ENCODE results near the gene DDX54. TPM values are rescaled to one million over a fixed set of nuclear protein-coding genes. Genes with fewer than 3 reads are reported as not detected.

Gene DDX54
- total RNA-seq, 1 experiment from 2014 or later: 151 TPM

DNA sequence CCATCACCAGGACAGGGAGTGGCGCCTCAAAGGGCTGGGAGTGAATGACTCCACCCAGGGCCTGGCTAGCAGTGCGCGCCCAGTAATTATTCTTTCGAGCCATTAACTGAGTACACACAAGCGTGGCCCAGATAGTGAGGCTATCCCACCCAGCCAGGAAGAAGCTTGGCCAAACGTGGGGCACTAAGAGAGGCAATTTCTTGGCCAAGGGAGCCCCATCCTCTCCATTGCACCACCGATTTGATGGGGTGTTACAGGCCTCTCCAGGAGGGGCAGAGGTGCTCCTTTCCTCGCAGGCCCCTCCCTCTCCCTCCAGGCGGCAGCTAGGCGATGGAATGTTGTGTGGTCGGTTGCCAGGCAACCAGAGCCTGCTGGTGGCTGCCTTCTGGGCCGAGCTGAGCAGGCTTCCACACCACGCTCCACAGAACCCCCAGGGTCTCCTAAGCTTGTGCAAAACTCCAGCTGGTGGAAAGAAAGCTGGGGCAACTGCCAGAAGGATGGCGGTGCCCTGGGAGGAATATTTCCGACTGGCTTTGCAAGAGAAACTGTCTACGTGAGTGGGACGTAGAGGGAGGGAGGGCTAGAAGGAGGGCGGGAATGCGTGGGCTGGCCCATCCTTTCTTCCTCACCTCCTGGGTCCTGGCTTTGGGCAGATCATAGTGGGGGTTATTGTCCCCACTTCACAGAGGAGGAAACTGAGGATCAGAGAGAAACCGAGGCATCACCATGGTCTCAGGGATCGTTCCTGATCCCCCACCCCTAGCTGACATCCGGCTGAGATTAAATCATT, 35.7 kb downstream of the DDX54 start, which contains the start of gene CFAP73 (continued):
- TF ChIP-seq, protein P1, sequence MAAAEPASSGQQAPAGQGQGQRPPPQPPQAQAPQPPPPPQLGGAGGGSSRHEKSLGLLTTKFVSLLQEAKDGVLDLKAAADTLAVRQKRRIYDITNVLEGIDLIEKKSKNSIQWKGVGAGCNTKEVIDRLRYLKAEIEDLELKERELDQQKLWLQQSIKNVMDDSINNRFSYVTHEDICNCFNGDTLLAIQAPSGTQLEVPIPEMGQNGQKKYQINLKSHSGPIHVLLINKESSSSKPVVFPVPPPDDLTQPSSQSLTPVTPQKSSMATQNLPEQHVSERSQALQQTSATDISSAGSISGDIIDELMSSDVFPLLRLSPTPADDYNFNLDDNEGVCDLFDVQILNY (CRISPR knock-in tag; IDR thresholded peaks at IDR 0.05): no peak
- TF ChIP-seq ATF6 (CRISPR knock-in tag; IDR thresholded peaks at IDR 0.05) (no peak), ATF1 (CRISPR knock-in tag; IDR thresholded peaks at IDR 0.05) (no peak), ZNF219 (CRISPR knock-in tag; IDR thresholded peaks at IDR 0.05; ENCODE audit: borderline replicate concordance) (no peak), TEAD1 (CRISPR knock-in tag; IDR thresholded peaks at IDR 0.05) (no peak; the same call in 1 of the 2 replicates), GTF2I (CRISPR knock-in tag; conservative IDR thresholded peaks at IDR 0.05) (no peak)
- TF ChIP-seq, protein P2, sequence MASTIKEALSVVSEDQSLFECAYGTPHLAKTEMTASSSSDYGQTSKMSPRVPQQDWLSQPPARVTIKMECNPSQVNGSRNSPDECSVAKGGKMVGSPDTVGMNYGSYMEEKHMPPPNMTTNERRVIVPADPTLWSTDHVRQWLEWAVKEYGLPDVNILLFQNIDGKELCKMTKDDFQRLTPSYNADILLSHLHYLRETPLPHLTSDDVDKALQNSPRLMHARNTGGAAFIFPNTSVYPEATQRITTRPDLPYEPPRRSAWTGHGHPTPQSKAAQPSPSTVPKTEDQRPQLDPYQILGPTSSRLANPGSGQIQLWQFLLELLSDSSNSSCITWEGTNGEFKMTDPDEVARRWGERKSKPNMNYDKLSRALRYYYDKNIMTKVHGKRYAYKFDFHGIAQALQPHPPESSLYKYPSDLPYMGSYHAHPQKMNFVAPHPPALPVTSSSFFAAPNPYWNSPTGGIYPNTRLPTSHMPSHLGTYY (CRISPR knock-in tag; IDR thresholded peaks at IDR 0.05): no peak

- H3K27ac Mint-ChIP-seq: no peak overlapping the region
- CTCF ChIA-PET: interaction anchor here (1.1 to 1.3 kb wide), 3 partner anchors 11 to 28 kb away, joined by 3 to 5 read pairs (median 5); partner anchors contain the start of gene RASAL1
- DNase-seq (ENCODE audit: low spot score): no peak
- no peak for ATAC-seq
- TF ChIP-seq NR1H2 (CRISPR knock-in tag; IDR thresholded peaks at IDR 0.05) (no peak), GTF2I (CRISPR knock-in tag; conservative IDR thresholded peaks at IDR 0.05) (no peak), GRHL2 (CRISPR knock-in tag; IDR thresholded peaks at IDR 0.05; ENCODE audit: insufficient replicate concordance, severe bottlenecking) (no peak), NFATC4 (CRISPR knock-in tag; IDR thresholded peaks at IDR 0.05) (no peak), ZNF232 (CRISPR knock-in tag; IDR thresholded peaks at IDR 0.05) (no peak), EMX1 (CRISPR knock-in tag; IDR thresholded peaks at IDR 0.05) (no peak)
- H3K4me3 Mint-ChIP-seq: no peak overlapping the region
- H3K9me3 Mint-ChIP-seq: peaks cover 6% of the 10 kb centered on the region
- peaks cover 19% of the 10 kb centered on the region for H3K4me1 Mint-ChIP-seq
- H3K36me3 Mint-ChIP-seq: peaks cover 5% of the 10 kb centered on the region; the same call in 1 of the 2 replicates
- POLR2A ChIA-PET: no interaction called here
- peaks cover 27% of the 10 kb centered on the region for H3K27me3 Mint-ChIP-seq (ENCODE audit: low read depth)
Observed at GRCh38 chr12:113146999-113147398, 38.3 kb downstream of the DDX54 start.

- DNase-seq (ENCODE audit: low spot score) (no peak), ATAC-seq (no peak)
- ChIA-PET CTCF (interaction anchor here (0.8 to 1.1 kb wide), 2 partner anchors 16 to 140 kb away, joined by 3 to 5 read pairs; no protein-coding TSS in a partner anchor), POLR2A (no interaction called here)
- Mint-ChIP-seq H3K4me3 (no peak overlapping the region), H3K4me1 (peaks cover 18% of the 10 kb centered on the region), H3K36me3 (peaks cover 5% of the 10 kb centered on the region; the same call in 1 of the 2 replicates), H3K9me3 (peaks cover 6% of the 10 kb centered on the region), H3K27me3 (ENCODE audit: low read depth) (peaks cover 21% of the 10 kb centered on the region), H3K27ac (no peak overlapping the region)
- TF ChIP-seq NFYB (CRISPR knock-in tag; conservative IDR thresholded peaks at IDR 0.05; ENCODE audit: low read depth): no peak
- TF ChIP-seq NR1H2 (CRISPR knock-in tag; IDR thresholded peaks at IDR 0.05): no peak
Observed at GRCh38 chr12:113145720-113146551, 39.3 kb downstream of the DDX54 start.

- Mint-ChIP-seq H3K4me1 (peaks cover 9% of the 10 kb centered on the region), H3K27ac (no peak overlapping the region), H3K27me3 (ENCODE audit: low read depth) (peaks cover 10% of the 10 kb centered on the region), H3K9me3 (peaks cover 6% of the 10 kb centered on the region), H3K4me3 (no peak overlapping the region), H3K36me3 (peaks cover 5% of the 10 kb centered on the region; the same call in 1 of the 2 replicates)
- TF ChIP-seq KAT7 (CRISPR knock-in tag; IDR thresholded peaks at IDR 0.05; ENCODE audit: borderline replicate concordance) (no peak), TEAD1 (CRISPR knock-in tag; IDR thresholded peaks at IDR 0.05) (no peak), ZNF671 (CRISPR knock-in tag; IDR thresholded peaks at IDR 0.05) (no peak), CREM (CRISPR knock-in tag; IDR thresholded peaks at IDR 0.05) (no peak)
- ATAC-seq (no peak), DNase-seq (ENCODE audit: low spot score) (no peak)
- ChIA-PET CTCF (interaction anchor here (0.7 to 1.2 kb wide), 4 partner anchors 9 to 139 kb away, joined by 3 to 10 read pairs (median 4); partner anchors contain the start of gene RASAL1), POLR2A (no interaction called here)
Observed at GRCh38 chr12:113144806-113145205, 40.5 kb downstream of the DDX54 start.

Measured in WTC11 (cell line).